IPS DF 4.7 (cell line): ENCODE measurements around the gene NDUFB4.
"Not testable (repeated sequence)": the region's sequence is repeated elsewhere in the genome, so short reads cannot be mapped to it uniquely, and the experiment has no call there.

Experiments used
- DNase-seq: peaks from one replicate; pipeline ENCODE4 v3.0.0-alpha.2; 2013; ENCODE audit warnings: low spot score; ENCODE audit errors: extremely low read depth

NDUFB4 gene

DNA sequence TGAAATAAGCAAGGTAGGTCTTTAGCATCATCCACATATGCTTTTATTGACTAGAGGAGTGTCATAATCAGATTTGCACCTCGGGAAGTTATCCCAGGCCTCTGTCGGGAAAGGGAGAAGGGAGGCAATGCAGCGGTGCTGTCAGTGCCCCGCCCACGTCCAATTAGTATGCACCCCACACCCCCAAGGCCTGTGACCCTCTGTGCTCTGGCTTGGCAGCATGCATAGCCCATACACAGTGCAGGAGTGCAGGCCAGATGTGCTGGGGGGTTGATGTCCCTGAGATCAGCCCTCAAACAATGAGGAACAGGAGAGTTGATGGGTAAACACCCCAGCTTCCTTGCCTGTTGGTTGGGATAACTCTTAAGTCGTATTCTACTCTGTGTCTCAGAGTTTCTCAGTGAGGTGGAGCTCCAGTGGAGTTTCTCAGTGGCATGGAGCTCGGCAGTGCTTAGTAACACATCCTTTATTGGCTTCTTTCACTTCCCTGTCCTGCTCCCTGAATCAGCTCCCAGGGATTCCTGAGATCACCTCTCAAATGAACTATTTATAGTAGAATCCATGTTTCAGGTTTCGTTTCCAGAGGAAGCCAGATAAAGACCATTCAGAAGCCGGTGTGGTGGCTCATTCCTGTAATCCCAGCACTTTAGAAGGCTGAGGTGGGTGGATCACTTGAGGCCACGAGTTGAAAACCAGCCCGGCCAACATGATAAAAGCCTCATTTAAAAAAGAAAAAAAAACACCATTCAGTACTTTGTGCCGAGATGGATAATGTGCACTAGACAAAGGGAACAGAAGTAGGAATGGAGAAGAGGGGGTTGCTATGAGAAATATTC, 26.7 kb upstream of the NDUFB4 start:
- no peak for DNase-seq

DNA sequence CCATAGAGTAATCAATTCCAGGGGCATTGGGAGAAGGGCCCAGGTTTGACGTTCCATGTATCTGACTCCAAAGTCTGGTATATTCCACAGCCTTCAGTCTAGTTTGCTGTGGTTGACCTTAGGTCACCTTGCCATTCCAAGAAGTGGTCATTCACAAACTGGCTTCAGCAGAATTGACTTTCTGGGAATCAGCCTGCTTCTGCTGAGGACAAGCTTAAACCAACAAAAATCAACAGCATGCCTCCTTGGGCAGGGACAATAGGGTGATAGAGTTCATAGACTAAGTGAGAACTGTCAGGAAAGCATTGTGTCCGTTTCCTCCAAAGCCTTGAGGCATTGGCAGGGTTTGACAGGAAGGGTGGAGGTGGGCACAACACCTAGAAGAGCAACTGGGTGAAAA, 24.1 kb upstream of the NDUFB4 start:
- no peak for DNase-seq

DNA sequence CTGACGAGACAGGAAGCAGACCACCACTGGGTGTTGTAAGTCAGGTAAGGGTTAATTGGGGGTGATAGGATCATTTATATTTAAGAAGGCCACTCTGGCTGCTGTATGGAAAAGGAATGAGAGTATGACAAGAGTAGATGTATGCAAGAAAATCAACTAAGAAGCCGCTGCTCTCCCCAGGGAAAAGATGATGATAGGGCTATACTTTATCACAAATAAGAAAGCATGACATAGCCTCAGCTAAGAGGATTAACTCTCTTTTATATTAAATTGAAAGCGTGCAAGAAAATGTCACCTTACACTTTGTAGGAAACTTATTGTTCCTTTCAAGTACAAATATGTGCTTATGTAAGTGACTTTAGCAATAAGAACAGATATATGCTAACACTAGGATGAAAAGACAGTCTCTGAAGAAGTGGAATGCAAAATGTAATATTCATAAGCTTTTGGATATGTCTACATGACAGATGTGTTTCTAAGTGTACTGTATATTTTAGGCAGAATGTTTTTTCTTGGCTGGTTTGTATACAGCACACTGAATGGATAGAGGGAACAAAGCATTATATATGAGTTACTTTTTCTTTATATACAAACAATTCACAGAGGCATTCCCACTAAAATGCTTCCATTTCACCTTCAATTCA, 8.7 kb upstream of the NDUFB4 start:
- no peak for DNase-seq

DNA sequence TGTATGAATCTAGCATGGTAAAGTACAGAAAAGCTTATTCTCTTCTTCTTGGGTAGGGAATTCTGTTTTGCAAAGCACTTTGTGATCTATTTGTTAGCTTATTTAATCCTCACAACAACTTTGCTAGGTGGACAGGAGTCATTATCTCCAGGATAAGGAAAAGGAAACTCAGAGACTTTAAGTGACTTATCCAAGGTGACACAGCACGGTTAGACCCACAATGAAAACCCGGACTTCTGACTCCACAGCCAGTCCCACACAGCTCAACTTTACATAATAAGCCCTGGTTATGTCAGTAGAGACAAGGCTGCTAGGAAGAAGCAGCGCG, 384 bp upstream of the NDUFB4 start:
- DNase-seq = no peak

DNA sequence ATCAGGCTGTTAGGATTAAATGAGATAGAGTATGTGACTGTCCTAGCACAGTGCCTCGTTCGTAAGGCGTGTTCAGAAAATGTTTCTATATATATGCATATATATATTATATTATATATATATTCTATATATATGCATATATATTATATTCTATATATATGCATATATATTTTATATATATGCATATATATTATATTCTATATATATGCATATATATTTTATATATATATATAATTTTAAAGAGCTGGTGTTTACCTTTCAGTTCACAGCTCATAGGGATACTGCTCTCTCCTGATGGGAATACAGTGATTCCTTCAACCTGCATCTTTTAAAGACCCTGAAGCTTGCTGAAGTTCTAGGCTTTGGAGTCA, 702 bp downstream of the NDUFB4 start:
- no peak for DNase-seq

DNA sequence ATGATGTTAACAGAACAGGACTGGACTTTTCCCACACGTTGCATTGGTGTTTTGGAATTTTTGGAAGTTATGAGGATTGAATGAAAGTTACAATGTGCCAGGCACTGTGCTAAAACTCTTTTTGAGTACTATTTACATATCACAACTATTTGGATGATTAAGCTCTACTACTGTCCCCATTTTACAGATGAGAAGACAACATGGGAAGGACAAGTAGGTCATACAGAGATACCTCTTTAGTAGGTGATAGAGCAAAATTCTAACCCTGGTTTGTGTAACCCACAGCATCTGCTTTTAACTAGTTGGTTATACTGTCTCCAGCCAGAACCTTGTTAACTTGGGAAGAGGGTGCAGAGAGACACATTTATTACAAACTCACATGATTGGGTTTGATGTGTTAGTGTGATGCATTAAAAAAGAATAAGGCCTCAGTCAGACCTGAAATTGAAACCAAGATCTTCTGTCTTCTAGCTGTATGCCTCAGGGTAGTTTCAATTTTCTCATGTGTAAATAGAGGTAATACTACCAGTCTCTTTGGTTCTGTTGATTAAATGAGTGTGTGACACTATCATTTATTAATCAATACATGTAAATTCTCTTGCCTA, 1.4 kb downstream of the NDUFB4 start:
- DNase-seq = no peak

DNA sequence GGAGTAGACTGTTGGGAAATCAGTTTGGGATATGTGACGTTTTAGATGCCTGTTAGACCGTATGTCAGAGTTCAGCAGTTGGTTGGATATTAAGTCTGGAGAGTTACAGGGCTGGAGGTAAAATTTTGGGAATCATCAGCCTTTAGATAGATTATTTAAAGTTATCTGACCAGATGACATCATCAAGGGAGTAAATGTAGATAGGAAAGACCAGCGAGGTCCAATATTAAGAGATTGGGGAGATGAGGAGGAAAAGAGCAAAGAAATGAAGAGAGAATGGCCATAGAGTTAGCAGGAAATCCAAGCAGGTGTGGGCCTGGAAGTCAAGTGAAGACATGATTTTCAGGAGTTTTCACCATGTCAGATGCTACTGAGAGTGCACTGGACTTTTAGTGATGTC, 3.1 kb downstream of the NDUFB4 start:
- no peak for DNase-seq

DNA sequence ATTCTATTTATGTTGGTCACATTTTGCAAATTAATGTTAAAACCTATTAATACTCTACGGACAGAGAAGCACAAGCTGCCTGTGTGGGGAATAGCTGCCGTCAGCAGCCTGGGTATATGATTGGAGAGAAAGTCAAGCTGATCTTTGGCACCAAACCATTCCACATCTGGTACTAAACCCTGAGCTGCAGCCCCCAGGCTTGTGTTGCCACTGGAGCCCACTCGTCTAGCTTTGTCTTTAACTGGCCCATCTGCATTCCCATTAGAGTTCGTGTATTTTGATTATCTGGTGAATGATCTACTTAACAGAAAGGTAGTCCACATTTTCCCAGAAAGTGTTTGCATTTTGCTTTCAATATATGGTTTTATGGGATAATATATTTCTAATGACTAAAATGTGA, 5.4 kb downstream of the NDUFB4 start:
- DNase-seq = no peak

DNA sequence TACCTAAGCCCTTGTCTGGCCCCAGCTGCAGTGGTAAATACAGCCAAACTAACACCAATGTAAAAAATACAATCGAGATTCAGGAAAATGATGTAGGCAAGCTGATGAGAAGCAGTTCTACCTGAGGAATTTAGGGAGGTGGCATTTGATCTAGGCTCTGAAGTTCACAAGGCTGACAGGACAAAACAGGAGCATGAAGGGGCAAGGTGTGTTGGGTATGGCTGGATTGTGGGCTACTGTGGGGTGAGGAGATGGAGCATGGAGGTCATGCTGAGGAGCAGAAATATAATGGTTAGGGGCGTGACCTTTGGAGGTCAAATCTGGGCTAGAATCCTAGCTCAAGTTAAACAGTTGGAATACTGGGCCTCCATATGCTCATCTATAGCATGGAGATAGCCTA, 6.5 kb downstream of the NDUFB4 start:
- no peak for DNase-seq

DNA sequence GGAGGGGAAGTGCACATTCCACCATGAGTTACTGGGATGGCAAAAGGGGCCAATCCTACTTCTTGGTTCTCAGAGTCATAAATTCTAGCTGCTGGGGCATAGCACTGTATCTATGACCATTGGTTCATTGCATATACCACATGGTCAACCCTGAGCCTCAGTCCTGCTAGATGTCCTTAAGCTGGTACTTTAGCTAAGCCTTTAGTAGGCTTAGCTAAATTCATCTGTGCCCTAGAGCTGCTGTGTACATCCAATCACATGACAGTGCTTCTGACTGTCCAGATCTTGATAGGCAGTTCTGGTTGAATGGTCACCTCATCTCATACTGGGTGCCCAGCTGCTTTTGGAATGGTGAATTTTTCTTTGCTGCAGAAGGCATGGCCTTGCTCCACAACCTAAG, 8.2 kb downstream of the NDUFB4 start:
- DNase-seq = no peak

DNA sequence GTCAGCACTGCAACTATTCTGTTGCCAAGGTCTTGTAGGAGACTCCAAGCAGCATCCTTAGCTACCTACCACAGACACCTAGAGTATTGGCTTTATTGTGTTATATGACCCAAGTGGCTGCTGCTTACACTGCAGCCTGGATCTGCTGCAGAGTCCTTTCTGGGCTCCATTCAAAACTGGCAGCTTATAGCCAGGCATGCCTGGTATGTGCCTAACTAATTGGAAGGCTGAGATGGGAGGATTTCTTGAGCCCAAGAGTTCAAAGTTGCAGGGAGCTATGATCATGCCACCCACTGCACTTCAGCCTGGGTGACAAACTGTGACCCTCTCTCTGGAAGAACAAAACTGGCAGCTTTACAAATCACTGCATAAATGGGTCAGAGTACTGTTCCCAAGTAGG, 8.6 kb downstream of the NDUFB4 start:
- no peak for DNase-seq

DNA sequence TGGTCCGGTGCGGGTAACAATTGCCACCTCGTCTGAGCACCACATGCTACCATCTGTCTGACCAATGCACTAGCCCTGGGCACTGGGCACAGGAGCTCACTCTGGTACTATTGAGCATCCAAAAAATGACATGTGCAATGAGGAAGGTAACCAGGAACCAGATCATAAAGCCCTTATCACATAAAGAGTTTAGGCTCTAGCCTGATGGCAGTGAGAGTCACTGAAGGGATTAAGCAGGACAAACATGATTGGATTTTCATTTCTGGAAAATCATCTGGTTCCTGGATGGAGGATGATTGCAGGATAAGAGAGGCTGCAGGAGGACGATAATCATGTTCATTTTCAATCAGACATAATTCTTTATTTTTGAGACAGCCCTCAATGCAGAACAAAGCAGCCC, 12.4 kb downstream of the NDUFB4 start:
- no peak for DNase-seq

DNA sequence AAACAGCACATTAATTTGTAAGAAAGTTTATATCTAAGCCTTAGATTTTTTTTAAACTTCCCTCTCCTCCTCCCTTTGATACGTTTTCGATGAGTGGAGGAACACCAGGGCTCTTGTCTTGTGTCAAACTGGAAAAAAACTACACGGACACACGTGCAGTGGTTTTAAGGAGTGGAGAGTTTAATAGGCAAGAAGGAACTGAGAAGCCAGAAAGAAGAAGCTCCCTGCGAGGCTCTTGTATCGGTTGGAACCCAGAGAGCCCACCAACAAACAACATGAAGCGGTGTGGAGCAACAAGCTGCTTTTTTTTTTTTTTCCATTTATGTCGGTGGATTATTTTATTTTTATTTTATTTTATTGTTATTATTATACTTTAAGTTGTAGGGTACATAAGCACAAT, 18.6 kb downstream of the NDUFB4 start:
- DNase-seq = no peak

DNA sequence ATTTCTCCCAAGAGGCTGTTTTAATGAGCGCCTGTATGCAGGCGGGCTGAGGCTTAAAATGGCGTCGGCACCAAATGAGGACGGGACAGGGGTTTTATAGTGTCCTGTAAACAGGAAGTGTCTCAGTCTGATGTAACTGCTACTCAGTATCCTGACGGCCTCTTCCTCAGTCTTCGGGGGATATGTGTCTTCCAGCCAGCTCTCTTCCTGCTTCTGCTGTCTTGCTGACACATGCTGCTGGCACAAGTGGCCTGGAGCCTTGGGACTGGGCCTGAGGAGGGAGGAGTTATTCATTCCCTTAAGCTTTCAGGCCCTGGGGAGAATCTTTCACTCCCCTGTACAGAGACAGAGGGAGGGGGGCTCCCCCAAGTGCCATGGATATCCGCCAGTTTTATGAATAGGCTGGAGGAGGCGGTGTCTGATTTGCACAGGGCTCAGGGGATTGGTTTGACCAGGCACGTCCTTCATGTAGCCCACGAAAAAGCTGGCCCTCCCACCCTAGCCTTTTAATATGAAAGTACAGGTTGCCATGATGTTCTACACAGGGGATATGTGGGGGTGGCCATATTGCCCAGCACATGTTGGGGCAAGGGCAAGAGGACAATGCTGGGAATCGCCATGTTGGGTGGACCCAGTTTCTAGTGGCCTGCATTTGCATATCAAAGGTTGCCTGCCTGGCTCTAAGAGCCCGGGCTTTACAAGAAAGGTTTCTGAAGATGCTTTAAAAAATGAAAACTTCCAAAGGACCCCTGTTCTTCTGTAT, 19.9 kb downstream of the NDUFB4 start:
- DNase-seq = no peak

DNA sequence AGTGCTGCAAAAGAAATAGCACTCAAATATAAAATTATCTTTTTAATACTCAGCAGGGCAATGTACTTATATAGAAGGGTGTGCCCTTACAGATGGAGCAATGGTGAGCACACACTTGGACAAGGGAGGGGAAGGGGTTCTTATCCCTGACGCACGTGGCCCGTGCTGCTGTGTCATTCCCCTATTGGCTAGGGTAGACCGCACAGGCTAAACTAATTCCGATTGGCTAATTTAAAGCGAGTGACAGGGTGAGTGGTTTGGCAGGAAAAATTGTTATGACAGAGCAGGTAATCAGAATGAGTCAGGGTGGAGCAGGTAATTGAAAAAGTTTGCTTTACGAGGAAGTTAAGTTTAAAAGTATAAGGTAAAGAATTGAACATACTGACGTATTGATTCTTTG, 20.6 kb downstream of the NDUFB4 start:
- DNase-seq = not testable (repeated sequence)

DNA sequence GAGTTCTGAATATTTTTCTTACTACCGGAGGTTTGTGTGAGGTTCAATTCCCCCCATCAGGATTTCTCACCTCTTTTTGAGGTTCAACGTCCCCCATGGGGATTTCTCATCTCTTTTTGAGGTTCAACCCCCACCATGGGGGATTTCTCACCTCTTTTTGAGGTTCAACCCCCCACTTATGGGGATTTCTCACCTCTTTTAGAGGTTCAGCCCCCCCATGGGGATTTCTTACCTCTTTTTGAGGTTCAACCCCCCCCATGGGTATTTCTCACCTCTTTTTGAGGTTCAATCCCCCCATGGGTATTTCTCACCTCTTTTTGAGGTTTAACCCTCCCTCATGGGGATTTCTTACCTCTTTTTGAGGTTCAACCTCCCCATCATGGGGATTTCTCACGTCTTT, 26.3 kb downstream of the NDUFB4 start:
- no peak for DNase-seq

DNA sequence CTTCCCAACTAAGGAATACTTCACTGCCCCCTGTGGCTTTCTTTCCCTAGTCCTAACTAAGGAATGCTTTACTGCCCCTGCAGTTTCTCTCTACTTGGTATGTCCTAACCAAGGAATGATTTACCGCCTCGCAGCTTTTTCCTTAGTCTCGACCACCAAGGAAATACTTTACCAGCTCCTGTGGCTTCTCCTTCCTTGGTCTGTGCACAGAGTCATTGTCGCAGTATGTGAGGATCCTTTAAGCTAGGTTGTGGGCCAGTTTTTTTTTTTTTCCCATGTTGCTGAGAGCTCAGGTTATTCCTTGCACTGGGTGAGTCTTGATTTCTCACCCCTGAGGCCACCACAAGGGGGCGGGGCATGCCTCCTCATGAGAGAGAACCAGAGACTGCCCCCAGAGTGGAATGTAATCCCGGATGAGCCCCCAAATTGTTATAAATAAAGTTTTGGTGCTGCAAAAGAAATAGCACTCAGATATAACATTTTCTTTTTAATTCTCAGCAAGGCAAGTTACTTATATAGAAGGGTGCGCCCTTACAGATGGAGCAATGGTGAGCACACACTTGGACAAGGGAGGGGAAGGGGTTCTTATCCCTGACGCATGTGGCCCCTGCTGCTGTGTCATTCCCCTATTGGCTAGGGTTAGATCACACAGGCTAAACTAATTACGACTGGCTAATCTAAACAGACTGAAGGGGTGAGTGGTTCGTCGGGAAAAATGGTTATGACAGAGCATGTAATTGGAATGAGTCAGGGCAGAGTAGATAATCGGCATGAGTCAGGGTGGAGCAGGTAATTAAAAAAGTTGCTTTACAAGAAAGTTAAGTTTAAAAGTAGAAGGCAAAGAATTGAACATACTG, 27.0 kb downstream of the NDUFB4 start:
- no peak for DNase-seq

DNA sequence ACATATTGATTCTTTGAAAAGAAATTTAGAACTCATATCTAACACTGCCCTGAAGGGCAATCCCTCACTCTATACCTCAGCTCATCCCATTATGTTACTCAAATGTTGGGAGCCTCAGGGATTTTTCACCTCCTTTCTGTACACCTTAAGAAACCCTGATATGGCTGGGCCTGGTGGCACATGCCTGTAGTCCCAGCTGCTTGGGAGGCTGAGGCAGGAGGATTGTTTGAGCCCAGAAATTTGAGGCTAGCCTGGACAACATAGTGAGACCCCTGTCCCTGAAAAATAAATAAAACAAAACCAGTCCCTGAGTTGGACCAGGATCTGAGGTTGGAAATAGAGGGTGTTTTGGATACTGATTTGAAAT, 27.6 kb downstream of the NDUFB4 start:
- DNase-seq = no peak

DNA sequence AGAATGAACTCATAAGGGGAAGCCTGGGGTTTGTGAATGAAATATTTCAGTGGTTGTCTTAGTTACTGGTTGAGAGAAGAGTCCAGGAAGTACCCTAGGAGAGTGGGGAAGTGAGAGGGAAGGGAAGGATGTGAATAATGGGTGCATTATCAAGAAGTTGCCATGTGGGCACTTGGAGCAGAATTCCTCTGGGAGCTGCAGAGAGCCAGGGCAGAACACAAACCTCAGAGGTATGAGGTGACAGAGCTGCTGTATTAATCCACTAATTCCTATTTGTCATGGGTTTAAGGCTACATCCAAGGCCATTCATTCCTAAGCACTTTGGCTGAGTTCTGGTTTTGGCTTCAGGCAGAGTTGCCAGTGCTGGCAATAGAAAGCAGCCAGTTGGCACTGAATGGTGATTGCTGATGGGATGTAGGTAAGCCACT, 29.0 kb downstream of the NDUFB4 start:
- no peak for DNase-seq

DNA sequence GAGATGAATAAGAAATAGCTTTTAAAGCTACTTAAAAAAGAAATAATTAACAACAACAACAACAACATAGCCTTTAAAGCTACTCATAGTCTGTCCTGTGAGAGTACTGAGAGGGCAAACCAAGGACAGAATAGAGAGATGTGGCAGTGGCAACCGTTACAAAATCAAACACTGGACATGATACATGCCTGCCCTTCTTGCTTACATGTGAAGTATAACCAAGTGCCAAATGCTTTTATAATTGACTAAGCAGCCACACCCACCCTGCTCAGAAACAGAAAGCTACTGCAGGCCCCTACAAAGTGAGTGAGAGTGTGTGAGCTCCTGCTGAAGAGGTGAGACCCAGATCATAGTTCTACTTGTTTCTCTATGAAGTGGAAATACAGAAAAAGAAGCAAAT, 38.4 kb downstream of the NDUFB4 start:
- DNase-seq = no peak

DNA sequence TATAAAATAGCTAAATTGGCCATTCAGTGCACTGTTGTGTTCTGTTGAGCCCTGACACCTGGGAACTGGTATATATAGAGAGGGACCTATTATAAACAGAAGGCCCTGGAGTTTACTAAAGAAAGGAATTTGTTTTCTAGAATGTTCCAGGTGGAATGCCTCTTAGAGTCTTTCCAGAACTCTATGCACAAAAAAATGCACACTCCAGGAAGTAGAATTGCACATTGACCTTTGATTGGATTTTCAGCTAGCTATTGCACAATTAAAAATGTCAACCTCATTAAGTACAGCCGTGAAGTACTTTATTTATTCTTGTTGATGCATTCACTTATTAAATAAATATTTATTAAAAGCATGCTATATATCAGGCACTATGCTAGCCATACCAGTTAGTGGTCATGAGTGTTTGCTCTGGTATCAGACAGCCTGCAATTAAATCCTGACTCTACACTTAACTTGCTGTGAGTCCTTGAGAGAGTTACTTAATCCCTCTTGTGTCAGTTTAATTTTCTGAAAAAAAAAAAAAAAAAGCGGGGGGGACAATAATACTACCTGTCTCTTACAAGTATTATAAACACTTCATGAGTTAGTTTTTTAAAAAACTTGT, 40.8 kb downstream of the NDUFB4 start:
- no peak for DNase-seq
